Stimulated activated CD8-positive, alpha-beta memory T cell treated with anti-CD3 and anti-CD28 coated beads, Interleukin-4, amount 100 ng/mL, for 24 hours (primary cell): ENCODE data around the gene MRPL16.
"Not testable (repeated sequence)": the region's sequence is repeated elsewhere in the genome, so short reads cannot be mapped to it uniquely, and the experiment has no call there.

Experiments
- DNase-seq: peaks from one replicate; pipeline ENCODE4 v3.0.0-alpha.2; 2020; ENCODE audit warnings: low read depth

MRPL16 gene

GRCh38 chr11:59810189-59810910, at the start of gene MRPL16:
Gene MRPL16, minus strand, starts transcription at chr11:59810778. Its CDS starts 120 bp downstream, at chr11:59810658.
- DNase-seq = peak; percentile 81

- no peak for DNase-seq
Observed at GRCh38 chr11:59859673-59860072, 49.1 kb upstream of the MRPL16 start.

- no peak for DNase-seq
Observed at GRCh38 chr11:59857439-59858434, 47.2 kb upstream of the MRPL16 start.

GRCh38 chr11:59854871-59855270, 44.3 kb upstream of the MRPL16 start:
- no peak for DNase-seq

GRCh38 chr11:59851416-59851815, 40.8 kb upstream of the MRPL16 start:
- not testable (repeated sequence) for DNase-seq

- DNase-seq = not testable (repeated sequence)
Observed at GRCh38 chr11:59849551-59849950, 39.0 kb upstream of the MRPL16 start.

GRCh38 chr11:59849129-59849528, 38.6 kb upstream of the MRPL16 start:
- DNase-seq = no peak

GRCh38 chr11:59848439-59848838, 37.9 kb upstream of the MRPL16 start:
- DNase-seq = not testable (repeated sequence)

- no peak for DNase-seq
Observed at GRCh38 chr11:59847626-59848025, 37.0 kb upstream of the MRPL16 start.

GRCh38 chr11:59846556-59846955, 36.0 kb upstream of the MRPL16 start:
- DNase-seq = no peak

GRCh38 chr11:59845399-59845798, 34.8 kb upstream of the MRPL16 start, which contains the start of gene CBLIF:
Gene CBLIF, minus strand, starts transcription at chr11:59845499. Its CDS starts 46 bp downstream, at chr11:59845453.
- no peak for DNase-seq

- DNase-seq = no peak
Observed at GRCh38 chr11:59842316-59842715, 31.7 kb upstream of the MRPL16 start.

GRCh38 chr11:59841514-59841913, 30.9 kb upstream of the MRPL16 start:
- no peak for DNase-seq

- DNase-seq = no peak
Observed at GRCh38 chr11:59839615-59840014, 29.0 kb upstream of the MRPL16 start.

GRCh38 chr11:59833602-59834001, 23.0 kb upstream of the MRPL16 start:
- no peak for DNase-seq

- no peak for DNase-seq
Observed at GRCh38 chr11:59829358-59829757, 18.8 kb upstream of the MRPL16 start.

- no peak for DNase-seq
Observed at GRCh38 chr11:59822989-59823566, 12.5 kb upstream of the MRPL16 start.

- DNase-seq = no peak
Observed at GRCh38 chr11:59818572-59818971, 8.0 kb upstream of the MRPL16 start.

- DNase-seq = not testable (repeated sequence)
Observed at GRCh38 chr11:59816434-59816833, 5.9 kb upstream of the MRPL16 start.

- no peak for DNase-seq
Observed at GRCh38 chr11:59815754-59816153, 5.2 kb upstream of the MRPL16 start.

GRCh38 chr11:59814021-59814420, 3.4 kb upstream of the MRPL16 start:
- no peak for DNase-seq

GRCh38 chr11:59813364-59813763, 2.8 kb upstream of the MRPL16 start:
- no peak for DNase-seq
